GM12878 (cell line): Measurements from ENCODE around the gene CD200R1. TPM values are rescaled to one million over a fixed set of nuclear protein-coding genes. Genes with fewer than 3 reads are reported as not detected.
A peak's percentile ranks its signal among the peaks of the same experiment; 100 is the strongest.

Experiments used
- ASH2L ChIP-seq: fragments of 300-600, 200-600 bp; sonication (generic); IDR thresholded peaks from 2 replicates; pipeline ENCODE4 v1.6.1; 2017; ENCODE audit warnings: low read depth, mild to moderate bottlenecking, borderline replicate concordance
- CBX5 ChIP-seq: sonication (generic); IDR thresholded peaks from 2 replicates; pipeline ENCODE4 v1.6.1; 2016; ENCODE audit warnings: low read depth, moderate library complexity, mild to moderate bottlenecking, inconsistent platforms
- CEBPZ ChIP-seq: fragments of 150-350 bp; IDR thresholded peaks from 2 replicates; pipeline ENCODE4 v1.6.1; 2016; ENCODE audit warnings: low read depth, low read length
- ELK1 ChIP-seq: IDR thresholded peaks from 2 replicates; pipeline ENCODE4 v1.6.1; 2012; ENCODE audit warnings: low read depth, low read length, improper control_type of control experiment
- GABPA ChIP-seq: IDR thresholded peaks from 2 replicates; pipeline ENCODE4 v1.6.1; 2014; ENCODE audit warnings: antibody characterized with exemption, low read depth, mild to moderate bottlenecking, inconsistent platforms
- HDGF ChIP-seq: fragments of 450-650 bp; IDR thresholded peaks from 2 replicates; pipeline ENCODE4 v1.6.1; 2016; ENCODE audit warnings: antibody characterized with exemption
- IKZF1 ChIP-seq: fragments of 450-650 bp; conservative IDR thresholded peaks from 2 replicates; pipeline ENCODE4 v1.6.1; 2017; ENCODE audit warnings: antibody characterized with exemption, mild to moderate bottlenecking
- LARP7 ChIP-seq: fragments of 450-650 bp; IDR thresholded peaks from 2 replicates; pipeline ENCODE4 v1.6.1; 2017; ENCODE audit warnings: mild to moderate bottlenecking
- MEF2B ChIP-seq: fragments of 450-650 bp; IDR thresholded peaks from 2 replicates; pipeline ENCODE4 v1.6.1; 2018; ENCODE audit warnings: mild to moderate bottlenecking, moderate library complexity; ENCODE audit not compliant: partially characterized antibody, poor library complexity, severe bottlenecking
- NFIC ChIP-seq: IDR thresholded peaks from 2 replicates; pipeline ENCODE4 v1.6.1; 2012; ENCODE audit warnings: low read depth, mild to moderate bottlenecking, inconsistent platforms, low read length, moderate library complexity
- NKRF ChIP-seq: fragments of 450-650 bp; conservative IDR thresholded peaks from 2 replicates; pipeline ENCODE4 v1.6.1; 2017; ENCODE audit warnings: mild to moderate bottlenecking, moderate library complexity
- NR2C1 ChIP-seq: fragments of 450-650 bp; IDR thresholded peaks from 2 replicates; pipeline ENCODE4 v1.6.1; 2017; ENCODE audit warnings: antibody characterized with exemption, mild to moderate bottlenecking, moderate library complexity
- PAX5 ChIP-seq: IDR thresholded peaks from 2 replicates; pipeline ENCODE4 v1.6.1; 2011; ENCODE audit warnings: low read depth, low read length, borderline replicate concordance
- POLR2AphosphoS5 ChIP-seq: IDR thresholded peaks from 2 replicates; pipeline ENCODE4 v1.6.1; 2011; ENCODE audit warnings: mild to moderate bottlenecking, low read length, inconsistent platforms
- POU2F2 ChIP-seq: IDR thresholded peaks from 3 replicates; pipeline ENCODE4 v1.6.1; 2011; ENCODE audit warnings: low read depth, mild to moderate bottlenecking, low read length, borderline replicate concordance
- RCOR1 ChIP-seq: conservative IDR thresholded peaks from 2 replicates; pipeline ENCODE4 v1.6.1; 2012; ENCODE audit warnings: low read depth, low read length, improper control_type of control experiment
- RELA ChIP-seq: fragments of 450-650 bp; IDR thresholded peaks from 2 replicates; pipeline ENCODE4 v1.8.0; 2014; ENCODE audit warnings: borderline replicate concordance; ENCODE audit not compliant: partially characterized antibody
- RFX5 ChIP-seq: IDR thresholded peaks from 2 replicates; pipeline ENCODE4 v1.6.1; 2011; ENCODE audit warnings: low read depth, low read length, improper control_type of control experiment
- SIN3A ChIP-seq: IDR thresholded peaks from 2 replicates; pipeline ENCODE4 v1.6.1; 2012; ENCODE audit warnings: low read depth, low read length, improper control_type of control experiment
- SMAD5 ChIP-seq: IDR thresholded peaks from 2 replicates; pipeline ENCODE4 v1.6.1; 2016; ENCODE audit warnings: antibody characterized with exemption, low read depth
- TBL1XR1 ChIP-seq: IDR thresholded peaks from 2 replicates; pipeline ENCODE4 v1.6.1; 2012; ENCODE audit warnings: low read depth, low read length, improper control_type of control experiment
- ZNF207 ChIP-seq: fragments of 450-650 bp; IDR thresholded peaks from 2 replicates; pipeline ENCODE4 v1.6.1; 2014; ENCODE audit warnings: antibody characterized with exemption, mild to moderate bottlenecking, borderline replicate concordance
- polyA plus RNA-seq, 11 experiments: library from polyadenylated mRNA; depleted of rRNA in 4 of 11; unstranded in 6 of 11; stranded (reverse) in 5 of 11; fragments of >200 nt; fragmentation: Nextera tagmentation in 4 of 11; fragmentation: Illumina TruSeq in 1 of 11; extraction: Ambion mirVana in 4 of 11; extraction: Trizol in 1 of 11; gene quantifications; 1 replicate in 1 of 11; 2 replicates in 10 of 11; pipeline versions ENCODE4 v1.2.1 to v1.2.3, GENCODE V29; 2011 to 2016; ENCODE audit warnings: inconsistent platforms in 2 of 11, missing spikeins in 2 of 11, low read depth in 1 of 11
- total RNA-seq, 4 experiments: library from RNA; depleted of rRNA in 3 of 4; stranded (reverse); fragments of >200 nt in 3 of 4; fragmentation: Illumina TruSeq in 1 of 4; extraction: Trizol in 1 of 4; gene quantifications; 2 replicates each; pipeline versions ENCODE4 v1.2.1 to v1.2.3, GENCODE V29; 2013 to 2021

CD200R1 gene
- total and polyA plus RNA-seq, 10 of the 15 experiments (the other 5 are each of a cell fraction or from before 2014, with no cell fraction given) = 0.15 to 1.1 (median 0.88) TPM

- TF ChIP-seq ASH2L = 0 out of 2 replicates have a peak, but pooled peaks have one; percentile 49
- peak; percentile 86 for TF ChIP-seq IKZF1
- TF ChIP-seq SMAD5 = peak; percentile 49
- 0 out of 2 replicates have a peak, but pooled peaks have one; percentile 31 for TF ChIP-seq RCOR1
- TF ChIP-seq ELK1 = 0 out of 2 replicates have a peak, but pooled peaks have one; percentile 11
- TF ChIP-seq NKRF = peak; percentile 82; the same call in 1 of the 2 replicates
- peak; percentile 85 for TF ChIP-seq POLR2AphosphoS5
- TF ChIP-seq GABPA = peak; percentile 63; the same call in 1 of the 2 replicates
- TF ChIP-seq NFIC = no peak
- peak; percentile 84; the same call in 1 of the 2 replicates for TF ChIP-seq HDGF
- peak; percentile 53 for TF ChIP-seq MEF2B
- 0 out of 2 replicates have a peak, but pooled peaks have one; percentile 8 for TF ChIP-seq RFX5
- peak; percentile 72; the same call in 1 of the 3 replicates for TF ChIP-seq POU2F2
- peak; percentile 77; the same call in 1 of the 2 replicates for TF ChIP-seq CBX5
- peak; percentile 16; the same call in 1 of the 2 replicates for TF ChIP-seq PAX5
- peak; percentile 97 for TF ChIP-seq RELA
- TF ChIP-seq LARP7 = peak; percentile 75; the same call in 1 of the 2 replicates
- peak; percentile 86 for TF ChIP-seq NR2C1
- peak; percentile 79 for TF ChIP-seq SIN3A
- no peak for TF ChIP-seq CEBPZ
- TF ChIP-seq TBL1XR1 = 0 out of 2 replicates have a peak, but pooled peaks have one; percentile 38
- TF ChIP-seq ZNF207 = no peak
Measured at GRCh38 chr3:113019182-113020137, 44.6 kb upstream of the CD200R1 start (continued).
